Calu3 (cell line): ENCODE data around the gene MED29. TPM values are rescaled to one million over a fixed set of nuclear protein-coding genes. Genes with fewer than 3 reads are reported as not detected.

Experiments used
- BruUV-seq: library from RNA; stranded (reverse); fragments of 400-500 nt; replicated peaks from 2 replicates; lab custom pipeline; 2021; lab: Mats Ljungman, UMichigan
- CTCF ChIA-PET: fragments of 300-600 bp; sonication (Branson Sonifier 250); formaldehyde crosslinking; loops from one replicate; lab custom pipeline; 2022; ENCODE audit warnings: antibody characterized with exemption; lab: Charles Lee
- DNase-seq: peaks from one replicate; pipeline ENCODE4 v3.0.0; 2022
- H3K27ac Mint-ChIP-seq: one replicate; pipeline ENCODE4 v1.8.0; 2022; ENCODE audit warnings: mixed read lengths; ENCODE audit not compliant: unreplicated experiment
- H3K27me3 Mint-ChIP-seq: one replicate; pipeline ENCODE4 v1.8.0; 2022; ENCODE audit warnings: mixed read lengths; ENCODE audit not compliant: unreplicated experiment
- H3K36me3 Mint-ChIP-seq: one replicate; pipeline ENCODE4 v1.8.0; 2022; ENCODE audit warnings: mild to moderate bottlenecking, moderate library complexity, mixed read lengths; ENCODE audit not compliant: insufficient read depth, unreplicated experiment
- H3K4me1 Mint-ChIP-seq: one replicate; pipeline ENCODE4 v1.8.0; 2022; ENCODE audit warnings: mild to moderate bottlenecking, low read depth, mixed read lengths; ENCODE audit not compliant: unreplicated experiment
- H3K4me3 Mint-ChIP-seq: one replicate; pipeline ENCODE4 v1.8.0; 2022; ENCODE audit warnings: mild to moderate bottlenecking, low read depth, moderate library complexity, mixed read lengths; ENCODE audit not compliant: unreplicated experiment
- H3K9me3 Mint-ChIP-seq: one replicate; pipeline ENCODE4 v1.8.0; 2022; ENCODE audit warnings: low read depth, mixed read lengths; ENCODE audit not compliant: unreplicated experiment
- CTCF ChIP-seq: fragments of 200-600 bp; IDR thresholded peaks from one replicate; pipeline ENCODE4 v1.8.0; 2022; ENCODE audit warnings: antibody characterized with exemption; ENCODE audit not compliant: unreplicated experiment
- intact Hi-C: fragments of 100-400 bp; cut with micrococcal nuclease; formaldehyde crosslinking; loops from one replicate; pipeline ENCODE4 v1.10.0; 2022; ENCODE audit not compliant: unreplicated experiment
- total RNA-seq: library from RNA; stranded (reverse); gene quantifications from 2 replicates; pipeline ENCODE4 v1.2.3, GENCODE V29; 2022

Gene MED29
- total RNA-seq, 1 experiment from 2014 or later: 56.8 TPM

GRCh38 chr19:39420769-39421168, 29.6 kb downstream of the MED29 start:
- TF ChIP-seq CTCF: no peak
- no peak overlapping the region for H3K4me3 Mint-ChIP-seq
- no TSS peak for BruUV-seq
- no peaks in the 10 kb centered on the region for H3K4me1 Mint-ChIP-seq
- no peaks in the 10 kb centered on the region for H3K9me3 Mint-ChIP-seq
- H3K27me3 Mint-ChIP-seq: no peaks in the 10 kb centered on the region
- intact Hi-C loops: no loop called here
- no peak overlapping the region for H3K27ac Mint-ChIP-seq
- H3K36me3 Mint-ChIP-seq: peaks cover 54% of the 10 kb centered on the region
- DNase-seq: no peak
- CTCF ChIA-PET: no interaction called here

- H3K9me3 Mint-ChIP-seq: no peaks in the 10 kb centered on the region
- no peak overlapping the region for H3K27ac Mint-ChIP-seq
- DNase-seq: no peak
- intact Hi-C loops: no loop called here
- no peak overlapping the region for H3K4me3 Mint-ChIP-seq
- CTCF ChIA-PET: no interaction called here
- H3K27me3 Mint-ChIP-seq: no peaks in the 10 kb centered on the region
- TF ChIP-seq CTCF: no peak
- no peaks in the 10 kb centered on the region for H3K4me1 Mint-ChIP-seq
- no TSS peak for BruUV-seq
- H3K36me3 Mint-ChIP-seq: peaks cover 54% of the 10 kb centered on the region
Measured at GRCh38 chr19:39422020-39422419, 30.8 kb downstream of the MED29 start.

- no peak for DNase-seq
- no peaks in the 10 kb centered on the region for H3K27me3 Mint-ChIP-seq
- H3K36me3 Mint-ChIP-seq: peaks cover 51% of the 10 kb centered on the region
- H3K9me3 Mint-ChIP-seq: no peaks in the 10 kb centered on the region
- no peak for TF ChIP-seq CTCF
- H3K27ac Mint-ChIP-seq: no peak overlapping the region
- H3K4me3 Mint-ChIP-seq: no peak overlapping the region
- BruUV-seq: no TSS peak
- H3K4me1 Mint-ChIP-seq: no peaks in the 10 kb centered on the region
- CTCF ChIA-PET: no interaction called here
- intact Hi-C loops: no loop called here
Measured at GRCh38 chr19:39423258-39424086, 32.3 kb downstream of the MED29 start.

GRCh38 chr19:39424934-39425333, 33.8 kb downstream of the MED29 start:
- no peak for TF ChIP-seq CTCF
- H3K4me1 Mint-ChIP-seq: no peaks in the 10 kb centered on the region
- CTCF ChIA-PET: no interaction called here
- H3K27me3 Mint-ChIP-seq: no peaks in the 10 kb centered on the region
- no peak overlapping the region for H3K27ac Mint-ChIP-seq
- no peaks in the 10 kb centered on the region for H3K9me3 Mint-ChIP-seq
- DNase-seq: no peak
- no peak overlapping the region for H3K4me3 Mint-ChIP-seq
- peaks cover 51% of the 10 kb centered on the region for H3K36me3 Mint-ChIP-seq
- intact Hi-C loops: no loop called here
- no TSS peak for BruUV-seq
